Transverse colon (tissue), 4 donors: Measurements from ENCODE around the gene CD6. TPM values are rescaled to one million over a fixed set of nuclear protein-coding genes. Genes with fewer than 3 reads are reported as not detected.

Experiments
- DNase-seq: peaks from one replicate; pipeline ENCODE4 v3.0.0-alpha.2; 2019
- H3K27ac ChIP-seq, 4 donors: fragments of 200-600 bp; sonication (generic); 2 replicates each; pipeline ENCODE4 v1.5.1; 2016 to 2018; ENCODE audit warnings: inconsistent platforms in 4 of 4
- H3K27me3 ChIP-seq: fragments of 200-600 bp; sonication (generic); 2 replicates; pipeline ENCODE4 v1.5.1; 2017; ENCODE audit warnings: inconsistent platforms
- H3K36me3 ChIP-seq, 4 donors: fragments of 200-600 bp; sonication (generic); 2 replicates each; pipeline ENCODE4 v1.5.1; 2017 to 2019; ENCODE audit warnings: inconsistent platforms in 4 of 4
- H3K4me1 ChIP-seq, 4 donors: fragments of 200-600 bp; sonication (generic); 2 replicates each; pipeline ENCODE4 v1.5.1; 2017 to 2020; ENCODE audit warnings: inconsistent platforms in 4 of 4
- H3K4me3 ChIP-seq, 4 donors: fragments of 200-600 bp; sonication (generic); 1 replicate in 1 of 4; 2 replicates in 3 of 4; pipeline versions ENCODE4 v1.5.1 to v1.6.1; 2017 to 2019; ENCODE audit warnings: inconsistent platforms in 4 of 4
- H3K9me3 ChIP-seq, 2 donors: fragments of 200-600 bp; sonication (generic); 2 replicates each; pipeline ENCODE4 v1.5.1; 2017 to 2019; ENCODE audit warnings: inconsistent platforms in 2 of 2
- CTCF ChIP-seq, 5 experiments: fragments of 200-600 bp in 3 of 5; fragments of 450-650 bp in 2 of 5; sonication (generic) in 3 of 5; IDR thresholded peaks; 1 replicate in 2 of 5; 2 replicates in 3 of 5; pipeline ENCODE4 v1.5.1; 2016 to 2017; ENCODE audit warnings: antibody characterized with exemption in 5 of 5, inconsistent platforms in 3 of 5, mild to moderate bottlenecking in 2 of 5, moderate library complexity in 1 of 5
- EP300 ChIP-seq: sonication (generic); formaldehyde crosslinking; IDR thresholded peaks from one replicate; pipeline ENCODE4 v1.6.1; 2017; ENCODE audit warnings: antibody characterized with exemption, low read depth
- POLR2A ChIP-seq: fragments of 450-650 bp; IDR thresholded peaks from one replicate; pipeline ENCODE4 v1.6.1; 2016; ENCODE audit warnings: antibody characterized with exemption, mild to moderate bottlenecking, moderate library complexity
- POLR2AphosphoS5 ChIP-seq, 3 donors: sonication (generic); formaldehyde crosslinking; IDR thresholded peaks; one replicate each; pipeline ENCODE4 v1.6.1; 2016; ENCODE audit warnings: antibody characterized with exemption in 3 of 3
- WGBS, 2 donors: methylation state at CpG; one replicate each; pipeline ENCODE4 v1.1.5; 2018; ENCODE audit warnings: low coverage in 1 of 2; 5-methylcytosine and 5-hydroxymethylcytosine counted together
- in situ Hi-C, 4 donors: fragments of 200-750 bp; cut with MboI; loops; one replicate each; pipeline versions ENCODE4 v1.15.0 to v1.15.1; 2017; ENCODE audit warnings: low sequenced_read_pairs in 3 of 4, low pct_ligation_motif_present in 1 of 4, low pct_unique_long_range_greater_than_20kb in 1 of 4
- intact Hi-C: fragments of 100-400 bp; cut with DNase I; formaldehyde crosslinking; loops from one replicate; pipeline ENCODE4 v1.15.1; 2023; ENCODE audit warnings: low total_unique reads
- total RNA-seq, 4 donors: library from RNA; depleted of rRNA; stranded (reverse); fragments of >200 nt; gene quantifications; one replicate each; pipeline ENCODE4 v1.1.0, GENCODE V29; 2016

The CD6 gene
- total RNA-seq, 4 donors from 2014 or later = 1.9 to 4.3 (median 3.0) TPM; not detected in 1

GRCh38 chr11:60968223-60968622, 3.3 kb upstream of the CD6 start:
- DNase-seq = no peak
- H3K4me1 ChIP-seq = no peaks in the 10 kb centered on the region
- 40 to 56% methylated on average over 1 of the region's 1 CpG for WGBS, 2 donors
- intact Hi-C loops (no loop called here), in situ Hi-C loops (loop anchor here in 1 of 4 donors (10.0 kb wide), 1 partner anchor 157 kb away; no protein-coding TSS in a partner anchor)
- no peak overlapping the region for H3K4me3 ChIP-seq
- peaks cover 3% of the 10 kb centered on the region for H3K27me3 ChIP-seq
- no peak overlapping the region for H3K27ac ChIP-seq
- no peaks in the 10 kb centered on the region for H3K9me3 ChIP-seq
- TF ChIP-seq POLR2AphosphoS5 (IDR thresholded peaks at IDR 0.05) (no peak), CTCF (IDR thresholded peaks at IDR 0.05) (no peak), POLR2A (no peak), EP300 (no peak)
- H3K36me3 ChIP-seq = no peaks in the 10 kb centered on the region

GRCh38 chr11:60970369-60970774, 1.1 kb upstream of the CD6 start:
- Histone ChIP-seq H3K9me3 (no peaks in the 10 kb centered on the region), H3K4me3 (no peak overlapping the region), H3K4me1 (no peaks in the 10 kb centered on the region), H3K27me3 (peaks cover 3% of the 10 kb centered on the region), H3K36me3 (no peaks in the 10 kb centered on the region), H3K27ac (no peak overlapping the region)
- in situ Hi-C loops = no loop called here
- no peak for TF ChIP-seq EP300
- TF ChIP-seq CTCF (IDR thresholded peaks at IDR 0.05) = peak; percentile 82 to 92 (median 89)
- no peak for TF ChIP-seq POLR2AphosphoS5 (IDR thresholded peaks at IDR 0.05)
- TF ChIP-seq POLR2A = no peak
- intact Hi-C loops = no loop called here
- 17% methylated on average over 9 of the region's 9 CpGs; no CpG with 5 or more reads in 1 of the 2 donors for WGBS, 2 donors
- peak; percentile 69 for DNase-seq

- Histone ChIP-seq H3K36me3 (no peaks in the 10 kb centered on the region), H3K4me1 (no peaks in the 10 kb centered on the region), H3K4me3 (no peak overlapping the region), H3K9me3 (no peaks in the 10 kb centered on the region), H3K27me3 (peaks cover 3% of the 10 kb centered on the region), H3K27ac (no peak overlapping the region)
- 81% methylated on average over 5 of the region's 5 CpGs; no CpG with 5 or more reads in 1 of the 2 donors for WGBS, 2 donors
- intact Hi-C loops (no loop called here), in situ Hi-C loops (no loop called here)
- DNase-seq = no peak
- no peak for TF ChIP-seq POLR2AphosphoS5 (IDR thresholded peaks at IDR 0.05)
- TF ChIP-seq CTCF (IDR thresholded peaks at IDR 0.05) = no peak
- no peak for TF ChIP-seq POLR2A
- TF ChIP-seq EP300 = no peak
These were observed 590 bp upstream of the CD6 start for GRCh38 chr11:60970890-60971289.

DNA sequence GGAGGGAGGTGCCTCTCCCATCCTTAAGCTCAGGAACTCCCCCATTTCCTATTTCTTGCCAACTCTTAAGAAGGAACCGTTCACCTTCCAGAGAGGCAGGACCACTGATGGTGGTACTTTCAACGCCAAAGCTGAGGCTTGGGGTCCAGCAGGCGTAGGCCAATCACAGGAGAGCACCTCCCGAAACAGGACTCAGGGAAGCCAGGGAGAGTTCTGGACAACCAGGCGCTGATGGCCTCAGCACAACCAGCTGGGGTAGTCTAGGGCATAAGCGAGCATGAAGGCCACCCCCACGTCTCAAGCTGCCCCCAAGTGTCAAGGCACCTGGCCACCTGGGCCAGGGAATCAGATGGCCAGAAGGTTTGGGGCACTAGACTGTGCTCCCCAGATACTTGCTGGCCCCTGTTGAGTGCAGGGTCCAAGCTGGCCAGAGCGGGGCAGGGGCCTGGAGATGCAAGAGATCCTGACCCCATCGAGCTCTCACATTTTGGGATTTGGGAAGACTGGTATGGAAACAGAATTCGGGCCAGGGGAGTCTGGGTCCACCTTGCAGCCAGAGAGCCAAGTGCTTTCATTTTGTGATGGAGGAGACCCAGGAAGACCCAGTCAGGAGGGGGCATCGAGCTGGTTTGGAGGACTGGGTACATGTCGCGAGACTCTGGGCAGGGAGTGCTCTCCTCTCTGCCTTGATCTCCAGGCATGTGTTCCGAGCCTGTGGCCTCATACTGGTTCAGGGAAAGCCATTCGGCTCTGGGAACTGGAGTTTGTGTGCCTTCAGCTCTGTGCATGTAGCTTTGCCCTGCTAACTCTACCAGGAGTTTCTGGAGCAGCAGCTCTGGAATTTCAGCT, 926 bp downstream of the CD6 start:
- no peak for TF ChIP-seq EP300
- no peak for TF ChIP-seq POLR2A
- no peak for TF ChIP-seq CTCF (IDR thresholded peaks at IDR 0.05)
- no peak for TF ChIP-seq POLR2AphosphoS5 (IDR thresholded peaks at IDR 0.05)
- Histone ChIP-seq H3K4me1 (no peaks in the 10 kb centered on the region), H3K27ac (peak overlapping the region; percentile 39 to 63 (median 54)), H3K36me3 (no peaks in the 10 kb centered on the region), H3K4me3 (peak overlapping the region in 3 of 4 donors; percentile 7 to 38 (median 7)), H3K9me3 (no peaks in the 10 kb centered on the region), H3K27me3 (peaks cover 3% of the 10 kb centered on the region)
- WGBS, 2 donors = 75 to 87% methylated on average over 5 to 15 of the region's 15 CpGs
- no peak for DNase-seq
- in situ Hi-C loops = no loop called here
- intact Hi-C loops = no loop called here
